Stimulated activated naive B cell treated with anti-CD40 and anti-IgM and Interleukin-4, amounts not matched to agents 10 μg/mL and 1 μg/mL and 100 μg/mL, for 72 hours (primary cell): Measurements from ENCODE around the gene OR13A1.
"Not testable (repeated sequence)": the region's sequence is repeated elsewhere in the genome, so short reads cannot be mapped to it uniquely, and the experiment has no call there.

Experiments
- ATAC-seq, 2 donors: fragments of 150-1000 bp; cut with Tn5 transposase; replicated peaks; 2 replicates each; pipeline ENCODE4 v1.10.0; 2021; ENCODE audit warnings: moderate library complexity in 1 of 2
- DNase-seq: peaks from one replicate; pipeline ENCODE4 v3.0.0; 2021
- H3K27ac Mint-ChIP-seq: one replicate; pipeline ENCODE4 v1.8.0; 2022; ENCODE audit warnings: mild to moderate bottlenecking, mixed read lengths
- H3K27me3 Mint-ChIP-seq, 2 donors: one replicate each; pipeline ENCODE4 v1.8.0; 2022; ENCODE audit warnings: mixed read lengths in 2 of 2
- H3K36me3 Mint-ChIP-seq, 2 donors: one replicate each; pipeline ENCODE4 v1.8.0; 2022; ENCODE audit warnings: mixed read lengths in 2 of 2, mild to moderate bottlenecking in 1 of 2
- H3K4me1 Mint-ChIP-seq, 2 donors: one replicate each; pipeline ENCODE4 v1.8.0; 2022; ENCODE audit warnings: mixed read lengths in 2 of 2, mild to moderate bottlenecking in 1 of 2
- H3K4me3 Mint-ChIP-seq, 2 donors: one replicate each; pipeline ENCODE4 v1.8.0; 2022; ENCODE audit warnings: mild to moderate bottlenecking in 2 of 2, mixed read lengths in 2 of 2, moderate library complexity in 1 of 2
- H3K9me3 Mint-ChIP-seq, 2 donors: one replicate each; pipeline ENCODE4 v1.8.0; 2022; ENCODE audit warnings: mixed read lengths in 2 of 2, mild to moderate bottlenecking in 1 of 2

The OR13A1 gene, protein sequence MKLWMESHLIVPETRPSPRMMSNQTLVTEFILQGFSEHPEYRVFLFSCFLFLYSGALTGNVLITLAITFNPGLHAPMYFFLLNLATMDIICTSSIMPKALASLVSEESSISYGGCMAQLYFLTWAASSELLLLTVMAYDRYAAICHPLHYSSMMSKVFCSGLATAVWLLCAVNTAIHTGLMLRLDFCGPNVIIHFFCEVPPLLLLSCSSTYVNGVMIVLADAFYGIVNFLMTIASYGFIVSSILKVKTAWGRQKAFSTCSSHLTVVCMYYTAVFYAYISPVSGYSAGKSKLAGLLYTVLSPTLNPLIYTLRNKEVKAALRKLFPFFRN

GRCh38 chr10:45315508-45315907 is at the start of gene OR13A1:
Gene OR13A1 (minus strand): TSS chr10:45315608. CDS start chr10:45304422, 11,186 bp downstream.
- H3K4me1 Mint-ChIP-seq: no peaks in the 10 kb centered on the region
- no peak within 1 kb of the TSS for H3K4me3 Mint-ChIP-seq
- ATAC-seq: no peak
- H3K27me3 Mint-ChIP-seq: no peaks in the 10 kb centered on the region
- peaks cover 5 to 9% of the 10 kb centered on the region in 2 donors for H3K36me3 Mint-ChIP-seq
- peaks cover 13 to 17% of the 10 kb centered on the region in 2 donors for H3K9me3 Mint-ChIP-seq
- H3K27ac Mint-ChIP-seq: no peak within 1 kb of the TSS
- no peak for DNase-seq

GRCh38 chr10:45361983-45362799 is 46.8 kb upstream of the OR13A1 start:
- not testable (repeated sequence) for DNase-seq, H3K36me3 Mint-ChIP-seq, H3K27ac Mint-ChIP-seq, ATAC-seq, H3K27me3 Mint-ChIP-seq, H3K9me3 Mint-ChIP-seq, H3K4me3 Mint-ChIP-seq
- peaks cover 18 to 55% of the 10 kb centered on the region in 2 donors for H3K4me1 Mint-ChIP-seq

DNA sequence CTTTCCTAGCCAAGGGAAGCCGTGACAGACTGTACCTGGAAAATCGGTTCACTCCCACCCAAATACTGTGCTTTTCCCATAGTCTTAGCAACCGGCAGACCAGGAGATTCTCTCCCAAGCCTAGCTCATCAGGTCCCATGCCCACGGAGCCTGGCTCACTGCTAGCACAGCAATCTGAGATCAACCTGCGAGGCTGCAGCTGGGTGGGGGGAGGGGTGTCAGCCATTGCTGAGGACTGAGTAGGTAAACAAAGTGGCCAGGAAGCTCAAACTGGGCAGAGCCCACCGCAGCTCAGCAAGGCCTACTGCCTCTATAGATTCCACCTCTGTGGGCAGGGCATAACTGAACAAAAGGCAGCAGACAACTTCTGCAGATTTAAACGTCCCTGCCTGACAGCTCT is 43.6 kb upstream of the OR13A1 start:
- not testable (repeated sequence) for H3K9me3 Mint-ChIP-seq, H3K4me3 Mint-ChIP-seq, H3K36me3 Mint-ChIP-seq, H3K27ac Mint-ChIP-seq, H3K27me3 Mint-ChIP-seq, ATAC-seq, DNase-seq
- H3K4me1 Mint-ChIP-seq: peaks cover 22 to 62% of the 10 kb centered on the region in 2 donors

DNA sequence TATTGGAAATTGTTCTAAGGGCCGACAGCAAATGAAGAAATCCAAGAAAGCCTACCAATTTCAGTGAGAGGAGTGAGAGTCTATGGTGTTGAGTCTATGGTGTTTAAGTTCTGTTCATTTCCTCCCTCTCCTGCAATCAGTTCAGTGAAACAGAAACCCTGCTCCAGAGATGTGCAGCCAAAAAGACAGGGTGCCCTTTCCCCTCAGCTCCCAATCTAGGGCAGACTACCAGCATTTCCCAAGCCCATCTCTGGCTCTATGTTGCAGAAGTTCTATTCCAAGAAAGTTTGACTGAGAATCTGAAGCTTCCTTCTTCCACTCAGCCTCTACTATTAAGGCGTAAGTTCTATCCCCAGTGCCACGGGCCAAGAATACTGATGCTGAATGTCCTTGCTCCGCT is 40.1 kb upstream of the OR13A1 start:
- no peak for DNase-seq
- Mint-ChIP-seq H3K9me3 (no peaks in the 10 kb centered on the region), H3K4me1 (peaks cover 36 to 74% of the 10 kb centered on the region in 2 donors), H3K27ac (no peak overlapping the region), H3K36me3 (no peaks in the 10 kb centered on the region), H3K27me3 (no peaks in the 10 kb centered on the region), H3K4me3 (no peak overlapping the region)
- no peak for ATAC-seq

GRCh38 chr10:45354261-45354660 is 38.9 kb upstream of the OR13A1 start:
- Mint-ChIP-seq H3K4me3 (no peak overlapping the region), H3K27ac (no peak overlapping the region), H3K4me1 (peaks cover 35 to 64% of the 10 kb centered on the region in 2 donors), H3K9me3 (no peaks in the 10 kb centered on the region), H3K27me3 (no peaks in the 10 kb centered on the region), H3K36me3 (peaks cover 0 to 3% of the 10 kb centered on the region in 2 donors)
- no peak for ATAC-seq
- DNase-seq: no peak

DNA sequence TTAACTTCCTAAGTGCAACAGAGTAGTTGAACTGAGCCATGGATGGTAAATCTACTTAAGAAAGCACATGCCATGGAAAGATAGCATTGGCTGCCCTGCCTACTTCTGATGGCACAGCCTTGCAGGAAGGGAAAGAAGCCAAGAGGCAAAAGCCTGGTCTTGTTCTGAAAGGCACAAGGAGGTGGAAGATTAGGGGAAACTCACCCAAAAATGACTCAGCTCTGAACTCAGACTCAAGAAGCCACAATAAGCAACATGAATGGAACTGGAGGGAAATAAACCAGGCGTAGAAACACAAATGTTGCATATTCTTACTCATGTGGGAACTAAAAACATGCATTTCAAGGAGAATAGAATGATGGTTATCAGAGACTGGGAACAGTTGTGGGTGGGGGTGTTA is 37.8 kb upstream of the OR13A1 start:
- H3K27ac Mint-ChIP-seq: no peak overlapping the region
- ATAC-seq: peak; percentile 78 to 82
- peaks cover 1 to 3% of the 10 kb centered on the region in 2 donors for H3K36me3 Mint-ChIP-seq
- DNase-seq: no peak
- peaks cover 0 to 2% of the 10 kb centered on the region in 2 donors for H3K9me3 Mint-ChIP-seq
- H3K27me3 Mint-ChIP-seq: no peaks in the 10 kb centered on the region
- H3K4me3 Mint-ChIP-seq: no peak overlapping the region
- peaks cover 35 to 58% of the 10 kb centered on the region in 2 donors for H3K4me1 Mint-ChIP-seq

DNA sequence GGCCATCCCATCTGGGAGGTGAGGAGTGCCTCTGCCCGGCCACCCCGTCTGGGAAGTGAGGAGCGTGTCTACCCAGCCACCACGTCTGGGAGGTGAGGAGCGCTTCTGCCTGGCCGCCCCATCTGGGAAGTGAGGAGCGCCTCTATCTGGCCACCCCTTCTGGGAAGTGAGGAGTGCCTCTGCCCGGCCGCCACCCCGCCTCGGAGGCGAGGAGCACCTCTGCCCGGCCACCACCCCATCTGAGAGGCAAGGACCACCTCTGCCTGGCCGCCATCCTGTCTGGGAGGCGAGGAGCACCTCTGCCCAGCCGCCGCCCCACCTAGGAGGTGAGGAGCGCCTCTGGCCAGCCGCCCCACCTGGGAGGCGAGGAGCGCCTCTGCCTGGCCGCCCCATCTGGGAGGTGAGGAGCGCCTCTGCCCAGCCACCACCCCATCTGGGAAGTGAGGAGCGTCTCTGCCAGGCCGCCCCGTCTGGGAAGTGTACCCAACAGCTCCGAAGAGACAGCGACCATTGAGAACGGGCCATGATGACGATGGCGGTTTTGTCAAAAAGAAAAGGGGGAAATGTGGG is 32.9 kb upstream of the OR13A1 start:
- not testable (repeated sequence) for H3K9me3 Mint-ChIP-seq, H3K27ac Mint-ChIP-seq, ATAC-seq, H3K27me3 Mint-ChIP-seq, DNase-seq, H3K4me3 Mint-ChIP-seq
- H3K36me3 Mint-ChIP-seq: peaks cover 11 to 15% of the 10 kb centered on the region in 2 donors
- H3K4me1 Mint-ChIP-seq: peaks cover 15 to 19% of the 10 kb centered on the region in 2 donors

DNA sequence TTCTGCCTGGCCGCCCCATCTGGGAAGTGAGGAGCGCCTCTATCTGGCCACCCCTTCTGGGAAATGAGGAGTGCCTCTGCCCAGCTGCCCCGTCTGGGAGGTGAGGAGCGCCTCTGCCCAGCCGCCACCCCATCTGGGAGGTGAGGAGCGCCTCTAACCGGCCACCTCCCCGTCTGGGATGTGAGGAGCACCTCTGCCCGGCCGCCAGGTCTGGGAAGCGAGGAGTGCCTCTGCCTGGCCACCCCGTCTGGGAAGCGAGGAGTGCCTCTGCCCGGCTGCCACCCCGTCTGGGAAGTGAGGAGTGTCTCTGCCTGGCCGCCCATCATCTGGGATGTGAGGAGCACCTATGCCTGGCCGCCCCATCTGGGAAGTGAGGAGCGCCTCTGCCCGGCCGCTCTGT is 32.1 kb upstream of the OR13A1 start:
- Mint-ChIP-seq H3K36me3 (peaks cover 15 to 17% of the 10 kb centered on the region in 2 donors), H3K4me1 (peaks cover 10 to 15% of the 10 kb centered on the region in 2 donors)
- not testable (repeated sequence) for H3K9me3 Mint-ChIP-seq, H3K27me3 Mint-ChIP-seq, DNase-seq, H3K27ac Mint-ChIP-seq, ATAC-seq, H3K4me3 Mint-ChIP-seq

DNA sequence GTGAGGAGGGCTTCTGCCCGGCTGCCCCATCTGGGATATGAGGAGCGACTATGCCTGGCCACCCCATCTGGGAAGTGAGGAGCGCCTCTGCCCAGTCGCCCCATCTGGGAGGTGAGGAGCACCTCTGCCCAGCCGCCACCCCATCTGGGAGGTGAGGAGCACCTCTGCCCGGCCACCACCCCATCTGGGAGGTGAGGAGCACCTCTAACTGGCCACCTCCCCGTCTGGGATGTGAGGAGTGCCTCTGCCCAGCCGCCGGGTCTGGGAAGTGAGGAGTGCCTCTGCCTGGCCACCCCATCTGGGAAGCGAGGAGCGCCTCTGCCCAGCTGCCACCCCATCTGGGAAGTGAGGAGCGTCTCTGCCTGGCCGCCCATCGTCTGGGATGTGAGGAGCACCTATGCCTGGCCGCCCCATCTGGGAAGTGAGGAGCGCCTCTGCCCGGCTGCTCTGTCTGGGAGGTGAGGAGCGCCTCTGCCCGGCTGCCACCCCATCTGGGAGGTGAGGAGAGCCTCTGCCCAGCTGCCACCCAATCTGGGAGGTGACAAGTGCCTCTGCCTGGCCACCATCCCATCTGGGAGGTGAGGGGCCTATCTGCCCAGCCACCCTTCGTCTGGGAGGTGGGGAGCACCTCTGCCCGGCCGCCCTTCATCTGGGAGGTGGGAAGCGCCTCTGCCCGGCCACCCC is 31.4 kb upstream of the OR13A1 start:
- ATAC-seq, H3K27me3 Mint-ChIP-seq, H3K9me3 Mint-ChIP-seq, DNase-seq, H3K27ac Mint-ChIP-seq, H3K4me3 Mint-ChIP-seq: not testable (repeated sequence)
- Mint-ChIP-seq H3K36me3 (peaks cover 15 to 18% of the 10 kb centered on the region in 2 donors), H3K4me1 (peaks cover 9 to 14% of the 10 kb centered on the region in 2 donors)

DNA sequence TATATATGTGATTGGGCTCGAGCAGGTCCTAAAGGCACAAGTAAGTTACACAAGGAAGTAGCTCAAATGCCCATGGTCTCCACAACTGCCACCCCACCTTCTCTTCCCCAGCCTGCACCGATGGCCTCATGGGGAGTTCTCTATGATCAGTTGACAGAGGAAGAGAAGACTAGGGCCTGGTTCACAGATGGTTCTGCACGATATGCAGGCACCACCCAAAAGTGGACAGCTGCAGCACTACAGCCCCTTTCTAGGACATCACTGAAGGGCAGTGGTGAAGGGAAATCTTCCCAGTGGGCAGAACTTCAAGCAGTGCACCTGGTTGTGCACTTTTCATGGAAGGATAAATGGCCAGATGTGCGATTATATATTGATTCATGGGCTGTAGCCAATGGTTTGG is 25.0 kb upstream of the OR13A1 start:
- peaks cover 10 to 11% of the 10 kb centered on the region in 2 donors for H3K4me1 Mint-ChIP-seq
- H3K27me3 Mint-ChIP-seq, H3K4me3 Mint-ChIP-seq, H3K27ac Mint-ChIP-seq, H3K9me3 Mint-ChIP-seq, ATAC-seq, DNase-seq: not testable (repeated sequence)
- H3K36me3 Mint-ChIP-seq: peaks cover 19 to 21% of the 10 kb centered on the region in 2 donors

DNA sequence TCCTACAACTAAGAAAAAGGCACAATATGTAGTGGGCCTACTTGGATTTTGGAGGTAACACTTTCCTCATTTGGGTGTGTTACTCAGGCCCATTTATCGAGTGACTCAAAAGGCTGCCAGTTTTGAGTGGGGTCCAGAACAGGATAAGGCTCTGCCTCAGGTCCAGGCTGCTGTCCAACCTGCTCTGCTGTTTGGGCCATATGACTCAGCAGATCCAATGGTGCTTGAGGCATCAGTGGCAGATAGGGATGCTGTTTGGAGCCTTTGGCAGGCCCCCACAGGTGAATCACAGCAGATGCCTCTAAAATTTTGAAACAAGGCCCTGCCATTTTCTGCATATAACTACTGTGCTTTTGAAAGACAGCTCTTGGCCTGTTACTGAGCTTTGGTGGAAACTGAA is 24.5 kb upstream of the OR13A1 start:
- DNase-seq: no peak
- ATAC-seq: no peak
- Mint-ChIP-seq H3K4me1 (peaks cover 10% of the 10 kb centered on the region in 2 donors), H3K4me3 (no peak overlapping the region), H3K36me3 (peaks cover 16 to 21% of the 10 kb centered on the region in 2 donors), H3K27me3 (no peaks in the 10 kb centered on the region), H3K9me3 (peaks cover 5 to 8% of the 10 kb centered on the region in 2 donors), H3K27ac (no peak overlapping the region)

DNA sequence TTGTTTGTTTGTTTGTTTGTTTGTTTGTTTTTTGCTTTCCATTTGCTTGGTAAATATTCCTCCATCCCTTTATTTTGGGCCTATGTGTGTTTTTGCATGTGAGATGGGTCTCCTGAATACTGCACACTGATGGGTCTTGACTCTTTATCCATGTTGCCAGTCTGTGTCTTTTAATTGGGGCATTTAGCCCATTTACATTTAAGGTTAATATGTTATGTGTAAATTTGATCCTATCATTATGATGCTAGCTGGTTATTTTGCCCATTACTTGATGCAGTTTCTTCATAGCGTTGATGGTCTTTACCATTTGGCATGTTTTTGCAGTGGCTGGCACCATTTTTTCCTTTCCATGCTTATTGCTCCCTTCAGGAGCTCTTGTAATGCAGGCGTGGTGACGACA is 16.4 kb upstream of the OR13A1 start:
- not testable (repeated sequence) for H3K27me3 Mint-ChIP-seq, H3K27ac Mint-ChIP-seq, H3K4me3 Mint-ChIP-seq, H3K4me1 Mint-ChIP-seq, ATAC-seq, DNase-seq
- peaks cover 16 to 17% of the 10 kb centered on the region in 2 donors for H3K9me3 Mint-ChIP-seq
- peaks cover 7 to 14% of the 10 kb centered on the region in 2 donors for H3K36me3 Mint-ChIP-seq

GRCh38 chr10:45326864-45327263 is 11.5 kb upstream of the OR13A1 start:
- not testable (repeated sequence) for H3K4me1 Mint-ChIP-seq, H3K27ac Mint-ChIP-seq, H3K4me3 Mint-ChIP-seq, H3K27me3 Mint-ChIP-seq, ATAC-seq, DNase-seq
- H3K36me3 Mint-ChIP-seq: peaks cover 6 to 11% of the 10 kb centered on the region in 2 donors
- H3K9me3 Mint-ChIP-seq: peaks cover 17 to 22% of the 10 kb centered on the region in 2 donors

DNA sequence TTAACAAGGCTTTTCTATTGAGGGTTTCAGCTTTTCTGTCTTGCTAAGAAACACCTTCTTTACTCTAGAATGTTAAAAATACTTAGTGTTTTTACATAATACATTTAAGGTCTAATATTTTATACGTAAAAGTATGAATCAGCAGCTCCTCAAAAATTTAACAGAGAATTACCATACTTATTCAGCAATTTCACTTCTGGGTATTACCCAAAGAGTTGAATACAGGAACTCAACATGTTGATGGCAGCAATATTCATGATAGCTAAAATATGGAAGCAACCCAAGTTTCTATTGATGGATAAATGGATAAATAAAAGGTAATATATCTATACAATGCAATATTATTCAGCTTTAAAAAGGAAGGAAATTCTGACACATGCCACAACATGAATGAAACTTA is 9.7 kb upstream of the OR13A1 start:
- Mint-ChIP-seq H3K4me3 (no peak overlapping the region), H3K9me3 (peaks cover 10 to 14% of the 10 kb centered on the region in 2 donors), H3K27me3 (no peaks in the 10 kb centered on the region), H3K27ac (no peak overlapping the region), H3K4me1 (no peaks in the 10 kb centered on the region), H3K36me3 (peaks cover 5 to 10% of the 10 kb centered on the region in 2 donors)
- ATAC-seq: no peak
- no peak for DNase-seq
